ENCODE data around the gene SF3B2. TPM values are rescaled to one million over a fixed set of nuclear protein-coding genes. Genes with fewer than 3 reads are reported as not detected.

Gene SF3B2
- total and polyA plus RNA-seq, 4 donors, result 50.5 to 67.6 (median 57.2) TPM

- TF ChIP-seq FOXA2 (IDR thresholded peaks at IDR 0.05) (no peak), EGR1 (IDR thresholded peaks at IDR 0.05; ENCODE audit: low read depth in 2 of 2) (no peak), TAF1 (conservative IDR thresholded peaks at IDR 0.05) (no peak), REST (IDR thresholded peaks at IDR 0.05) (no peak), FOXA1 (IDR thresholded peaks at IDR 0.05) (no peak), HNF4G (IDR thresholded peaks at IDR 0.05) (no peak), RXRA (IDR thresholded peaks at IDR 0.05) (no peak), NR2F2 (IDR thresholded peaks at IDR 0.05) (no peak), RAD21 (IDR thresholded peaks at IDR 0.05) (no peak), HNF4A (conservative IDR thresholded peaks at IDR 0.05) (no peak), ATF3 (IDR thresholded peaks at IDR 0.05) (no peak)
- peaks cover 0 to 8% (median 3%) of the 10 kb centered on the region in 4 donors for H3K36me3 ChIP-seq (ENCODE audit: control insufficient read depth in 4 of 4, insufficient read depth in 3 of 4, low read depth in 1 of 4, low read length in 3 of 4)
- H3K27me3 ChIP-seq (ENCODE audit: control insufficient read depth in 4 of 4, insufficient read depth in 4 of 4, low read length in 3 of 4), result peaks cover 0 to 5% (median 0%) of the 10 kb centered on the region in 4 donors
- no peak overlapping the region for H3K9ac ChIP-seq (ENCODE audit: low read depth in 1 of 2, low read length in 2 of 2)
- no peak overlapping the region for H3K4me3 ChIP-seq (ENCODE audit: low read depth in 1 of 3, low read length in 3 of 3)
- H3K9me3 ChIP-seq (ENCODE audit: control insufficient read depth in 4 of 4, low read length in 3 of 4), result no peaks in the 10 kb centered on the region
- no peak for DNase-seq (ENCODE audit: low spot score)
- no peak overlapping the region for H3K27ac ChIP-seq (ENCODE audit: low read depth in 1 of 2, low read length in 2 of 2)
- peaks cover 4 to 13% (median 12%) of the 10 kb centered on the region in 4 donors for H3K4me1 ChIP-seq (ENCODE audit: control insufficient read depth in 4 of 4, insufficient read depth in 4 of 4, low read length in 3 of 4)
- 63% methylated on average over 5 of the region's 5 CpGs for WGBS
Measured at GRCh38 chr11:66007201-66007634, 44.9 kb upstream of the SF3B2 start.

GRCh38 chr11:66008095-66008467 lies 44.1 kb upstream of the SF3B2 start:
- no peak for DNase-seq (ENCODE audit: low spot score)
- H3K27me3 ChIP-seq (ENCODE audit: control insufficient read depth in 4 of 4, insufficient read depth in 4 of 4, low read length in 3 of 4), result peaks cover 0 to 10% (median 0%) of the 10 kb centered on the region in 4 donors
- H3K4me1 ChIP-seq (ENCODE audit: control insufficient read depth in 4 of 4, insufficient read depth in 4 of 4, low read length in 3 of 4), result peaks cover 4 to 10% (median 9%) of the 10 kb centered on the region in 4 donors
- H3K36me3 ChIP-seq (ENCODE audit: control insufficient read depth in 4 of 4, insufficient read depth in 3 of 4, low read depth in 1 of 4, low read length in 3 of 4), result peaks cover 0 to 8% (median 3%) of the 10 kb centered on the region in 4 donors
- no peak for TF ChIP-seq RAD21 (IDR thresholded peaks at IDR 0.05)
- TF ChIP-seq EGR1 (IDR thresholded peaks at IDR 0.05; ENCODE audit: low read depth in 2 of 2), result no peak
- TF ChIP-seq ZBTB33 (IDR thresholded peaks at IDR 0.05), result no peak
- no peak for TF ChIP-seq HNF4G (IDR thresholded peaks at IDR 0.05)
- TF ChIP-seq SP1 (IDR thresholded peaks at IDR 0.05), result no peak
- TF ChIP-seq TAF1 (conservative IDR thresholded peaks at IDR 0.05), result no peak
- no peak for TF ChIP-seq RXRA (IDR thresholded peaks at IDR 0.05)
- no peak for TF ChIP-seq CTCF (IDR thresholded peaks at IDR 0.05; ENCODE audit: low read depth, low read length, missing input control)
- no peak for TF ChIP-seq FOXA2 (IDR thresholded peaks at IDR 0.05)
- no peak for TF ChIP-seq FOXA1 (IDR thresholded peaks at IDR 0.05)
- no peak overlapping the region for H3K4me3 ChIP-seq (ENCODE audit: low read depth in 1 of 3, low read length in 3 of 3)
- 86% methylated on average over 2 of the region's 2 CpGs for WGBS
- H3K9me3 ChIP-seq (ENCODE audit: control insufficient read depth in 4 of 4, low read length in 3 of 4), result no peaks in the 10 kb centered on the region
- no peak overlapping the region for H3K9ac ChIP-seq (ENCODE audit: low read depth in 1 of 2, low read length in 2 of 2)
- H3K27ac ChIP-seq (ENCODE audit: low read depth in 1 of 2, low read length in 2 of 2), result no peak overlapping the region

Data from liver (tissue), 9 donors.